Stimulated activated naive CD8-positive, alpha-beta T cell treated with anti-CD3 and anti-CD28 coated beads, Interleukin-15, Interleukin-2, amounts not matched to agents 100 U/mL and 50 U/mL, for 24 hours (primary cell): ENCODE measurements around the gene DTNB.

Experiments
- ATAC-seq: fragments of 150-1000 bp; cut with Tn5 transposase; one replicate; pipeline ENCODE4 v1.10.0; 2021
- DNase-seq: peaks from one replicate; pipeline ENCODE4 v3.0.0; 2021

The DTNB gene

GRCh38 chr2:25386971-25387875 is 286.2 kb downstream of the DTNB start:
- ATAC-seq (no peak), DNase-seq (no peak)

GRCh38 chr2:25385910-25386309 is 287.5 kb downstream of the DTNB start:
- no peak for ATAC-seq
- no peak for DNase-seq

GRCh38 chr2:25383806-25384205 is 289.6 kb downstream of the DTNB start:
- DNase-seq (no peak), ATAC-seq (no peak)

GRCh38 chr2:25381502-25381901 is 291.9 kb downstream of the DTNB start:
- ATAC-seq = no peak
- DNase-seq = no peak

- no peak for DNase-seq
Measured at GRCh38 chr2:25380586-25381375, 292.6 kb downstream of the DTNB start.

GRCh38 chr2:25380023-25380422 is 293.4 kb downstream of the DTNB start:
- DNase-seq (no peak), ATAC-seq (no peak)

More at GRCh38 chr2:25380586-25381375, 292.6 kb downstream of the DTNB start:
- no peak for ATAC-seq

GRCh38 chr2:25379535-25379934 is 293.8 kb downstream of the DTNB start:
- ATAC-seq (no peak), DNase-seq (no peak)

GRCh38 chr2:25378731-25379490 is 294.5 kb downstream of the DTNB start:
- DNase-seq (no peak), ATAC-seq (no peak)

- ATAC-seq = no peak
Measured at GRCh38 chr2:25377822-25378421, 295.5 kb downstream of the DTNB start.

GRCh38 chr2:25376750-25377621 is 296.4 kb downstream of the DTNB start:
- ATAC-seq (peak; percentile 98), DNase-seq (peak; percentile 96)

More at GRCh38 chr2:25377822-25378421, 295.5 kb downstream of the DTNB start:
- no peak for DNase-seq

GRCh38 chr2:25375989-25376545 is 297.3 kb downstream of the DTNB start:
- no peak for ATAC-seq
- no peak for DNase-seq

- DNase-seq = no peak
- no peak for ATAC-seq
Measured at GRCh38 chr2:25375371-25375988, 297.9 kb downstream of the DTNB start.

- no peak for ATAC-seq
- no peak for DNase-seq
Measured at GRCh38 chr2:25374827-25375226, 298.6 kb downstream of the DTNB start.

GRCh38 chr2:25374411-25374810 is 299.0 kb downstream of the DTNB start:
- no peak for DNase-seq
- ATAC-seq = no peak

GRCh38 chr2:25373269-25373981 is 300.0 kb downstream of the DTNB start:
- no peak for DNase-seq

GRCh38 chr2:25372405-25373268 is 300.7 kb downstream of the DTNB start:
- DNase-seq = no peak
- no peak for ATAC-seq

More at GRCh38 chr2:25373269-25373981, 300.0 kb downstream of the DTNB start:
- no peak for ATAC-seq

- no peak for ATAC-seq
- no peak for DNase-seq
Measured at GRCh38 chr2:25371253-25372241, 301.8 kb downstream of the DTNB start.
